CD8-positive, alpha-beta memory T cell (primary cell): ENCODE data around the gene LUZP1. TPM values are rescaled to one million over a fixed set of nuclear protein-coding genes. Genes with fewer than 3 reads are reported as not detected.

Experiments
- CTCF ChIA-PET: fragments of 350-600 bp; sonication (Branson Sonifier 250); formaldehyde crosslinking; loops from one replicate; lab custom pipeline; 2021; ENCODE audit warnings: antibody characterized with exemption; lab: Charles Lee
- POLR2A ChIA-PET: fragments of 350-600 bp; sonication (Branson Sonifier 250); formaldehyde crosslinking; loops from one replicate; lab custom pipeline; 2021; ENCODE audit warnings: antibody characterized with exemption; lab: Charles Lee
- DNase-seq, 5 donors: peaks; one replicate each; pipeline versions ENCODE4 v3.0.0 to v3.0.0-alpha.2; 2020 to 2022; ENCODE audit warnings: mixed read lengths in 1 of 5
- H3K27ac ChIP-seq: one replicate; pipeline ENCODE4 v1.7.0; 2013; ENCODE audit warnings: low read depth, mild to moderate bottlenecking, low read length, moderate library complexity
- H3K27me3 ChIP-seq: 2 replicates; pipeline ENCODE4 v1.7.0; 2013; ENCODE audit warnings: low read length, mild to moderate bottlenecking; ENCODE audit not compliant: insufficient read depth, poor library complexity, severe bottlenecking
- H3K36me3 ChIP-seq: 2 replicates; pipeline ENCODE4 v1.7.0; 2013; ENCODE audit warnings: mild to moderate bottlenecking, low read length, moderate library complexity; ENCODE audit not compliant: insufficient read depth
- H3K4me1 ChIP-seq: 2 replicates; pipeline ENCODE4 v1.7.0; 2013; ENCODE audit warnings: mild to moderate bottlenecking, low read length, moderate library complexity; ENCODE audit not compliant: insufficient read depth
- H3K4me3 ChIP-seq: 2 replicates; pipeline ENCODE4 v1.7.0; 2013; ENCODE audit warnings: mild to moderate bottlenecking, low read length
- H3K9me3 ChIP-seq: 2 replicates; pipeline ENCODE4 v1.7.0; 2013; ENCODE audit warnings: mild to moderate bottlenecking, low read length
- H3K27ac Mint-ChIP-seq, 8 donors: one replicate each; pipeline ENCODE4 v1.8.0; 2020 to 2021; ENCODE audit warnings: mixed read lengths in 8 of 8, mild to moderate bottlenecking in 6 of 8, inconsistent platforms in 3 of 8, moderate library complexity in 3 of 8
- H3K27me3 Mint-ChIP-seq, 2 donors: one replicate each; pipeline ENCODE4 v1.8.0; 2020 to 2021; ENCODE audit warnings: mixed read lengths in 2 of 2, mild to moderate bottlenecking in 1 of 2, moderate library complexity in 1 of 2
- H3K36me3 Mint-ChIP-seq, 3 donors: one replicate each; pipeline ENCODE4 v1.8.0; 2020 to 2021; ENCODE audit warnings: mixed read lengths in 3 of 3, inconsistent platforms in 1 of 3, mild to moderate bottlenecking in 1 of 3
- H3K4me1 Mint-ChIP-seq, 3 donors: one replicate each; pipeline ENCODE4 v1.8.0; 2020 to 2021; ENCODE audit warnings: mixed read lengths in 3 of 3, inconsistent platforms in 1 of 3, mild to moderate bottlenecking in 1 of 3
- H3K4me3 Mint-ChIP-seq, 7 donors: one replicate each; pipeline ENCODE4 v1.8.0; 2020 to 2021; ENCODE audit warnings: mixed read lengths in 7 of 7, mild to moderate bottlenecking in 6 of 7, moderate library complexity in 4 of 7, inconsistent platforms in 2 of 7
- H3K9me3 Mint-ChIP-seq, 5 donors: one replicate each; pipeline ENCODE4 v1.8.0; 2020 to 2022; ENCODE audit warnings: mixed read lengths in 5 of 5, mild to moderate bottlenecking in 3 of 5, moderate library complexity in 2 of 5, inconsistent platforms in 1 of 5
- polyA plus RNA-seq: library from polyadenylated mRNA; unstranded; fragments of 300-500 nt; fragmentation: Illumina TruSeq; gene quantifications from one replicate; pipeline ENCODE4 v1.2.3, GENCODE V29; 2021
- total RNA-seq, 2 experiments: library from RNA; stranded (reverse); gene quantifications; one replicate each; pipeline ENCODE4 v1.2.3, GENCODE V29; 2021

LUZP1 gene
- total and polyA plus RNA-seq, 3 experiments from 2014 or later, result 19.5 to 32.8 (median 19.6) TPM

- no peaks in the 10 kb centered on the region for H3K9me3 ChIP-seq
- Mint-ChIP-seq H3K4me3 (peak overlapping the region in 5 of 7 donors; percentile 1 to 70 (median 32)), H3K36me3 (peaks cover 0 to 2% (median 1%) of the 10 kb centered on the region in 3 donors), H3K27ac (peak overlapping the region; percentile 5 to 90 (median 66)), H3K4me1 (peaks cover 34 to 44% (median 38%) of the 10 kb centered on the region in 3 donors), H3K9me3 (no peaks in the 10 kb centered on the region), H3K27me3 (no peaks in the 10 kb centered on the region)
- no peaks in the 10 kb centered on the region for H3K36me3 ChIP-seq
- H3K4me3 ChIP-seq, result no peak overlapping the region
- H3K27me3 ChIP-seq, result no peaks in the 10 kb centered on the region
- POLR2A ChIA-PET, result interaction anchor here (0.6 to 0.8 kb wide), 2 partner anchors 20 to 754 kb away, joined by 4 to 5 read pairs; no protein-coding TSS in a partner anchor
- H3K4me1 ChIP-seq, result peaks cover 10% of the 10 kb centered on the region
- H3K27ac ChIP-seq, result no peak overlapping the region
- CTCF ChIA-PET, result interaction anchor here (1.3 kb wide), 2 partner anchors 12 to 36 kb away, joined by 3 to 5 read pairs; no protein-coding TSS in a partner anchor
- DNase-seq, result no peak
These were observed 20.6 kb downstream of the LUZP1 start for GRCh38 chr1:23148084-23148483.

- Histone ChIP-seq H3K4me3 (no peak overlapping the region), H3K27me3 (no peaks in the 10 kb centered on the region), H3K36me3 (no peaks in the 10 kb centered on the region), H3K9me3 (no peaks in the 10 kb centered on the region), H3K27ac (no peak overlapping the region), H3K4me1 (no peaks in the 10 kb centered on the region)
- CTCF ChIA-PET, result interaction anchor here (1.2 kb wide), 1 partner anchor 44 kb away, joined by 4 read pairs; no protein-coding TSS in a partner anchor
- peaks cover 0 to 2% (median 2%) of the 10 kb centered on the region in 3 donors for H3K36me3 Mint-ChIP-seq
- H3K27me3 Mint-ChIP-seq, result no peaks in the 10 kb centered on the region
- POLR2A ChIA-PET, result interaction anchor here (0.6 kb wide), 1 partner anchor 461 kb away, joined by 4 read pairs; no protein-coding TSS in a partner anchor
- no peak for DNase-seq
- H3K4me1 Mint-ChIP-seq, result peaks cover 14 to 18% (median 16%) of the 10 kb centered on the region in 3 donors
- H3K27ac Mint-ChIP-seq, result peak overlapping the region in 3 of 8 donors; percentile 39 to 84 (median 43)
- H3K4me3 Mint-ChIP-seq, result no peak overlapping the region
- no peaks in the 10 kb centered on the region for H3K9me3 Mint-ChIP-seq
These were observed 27.6 kb downstream of the LUZP1 start for GRCh38 chr1:23140940-23141596.

DNA sequence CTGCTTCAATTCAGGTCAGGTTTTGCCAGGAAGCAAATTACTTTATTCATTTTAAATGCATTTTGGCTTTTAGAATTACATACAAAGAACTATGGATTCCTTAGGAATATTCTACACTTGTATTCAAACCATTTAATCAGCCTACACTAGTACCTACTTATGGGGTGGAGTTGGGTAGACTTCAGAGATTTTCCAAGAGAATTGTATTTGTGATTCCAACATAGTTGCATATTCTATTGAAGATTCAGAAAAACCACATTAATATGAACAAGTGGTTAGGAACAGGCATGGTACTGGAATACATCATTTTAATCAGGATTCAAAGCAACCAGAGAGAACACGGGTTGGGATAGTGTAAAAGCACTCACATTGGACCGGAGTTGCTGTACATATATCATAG is 33.4 kb downstream of the LUZP1 start:
- CTCF ChIA-PET, result no interaction called here
- H3K36me3 Mint-ChIP-seq, result peaks cover 0 to 4% (median 2%) of the 10 kb centered on the region in 3 donors
- Histone ChIP-seq H3K27me3 (no peaks in the 10 kb centered on the region), H3K36me3 (no peaks in the 10 kb centered on the region), H3K4me1 (no peaks in the 10 kb centered on the region), H3K9me3 (no peaks in the 10 kb centered on the region), H3K4me3 (no peak overlapping the region), H3K27ac (no peak overlapping the region)
- no peak overlapping the region for H3K4me3 Mint-ChIP-seq
- peak overlapping the region in 1 of 8 donors; percentile 46 for H3K27ac Mint-ChIP-seq
- no peaks in the 10 kb centered on the region for H3K9me3 Mint-ChIP-seq
- no peak for DNase-seq
- POLR2A ChIA-PET, result no interaction called here
- H3K4me1 Mint-ChIP-seq, result peaks cover 19 to 37% (median 21%) of the 10 kb centered on the region in 3 donors
- no peaks in the 10 kb centered on the region for H3K27me3 Mint-ChIP-seq

DNA sequence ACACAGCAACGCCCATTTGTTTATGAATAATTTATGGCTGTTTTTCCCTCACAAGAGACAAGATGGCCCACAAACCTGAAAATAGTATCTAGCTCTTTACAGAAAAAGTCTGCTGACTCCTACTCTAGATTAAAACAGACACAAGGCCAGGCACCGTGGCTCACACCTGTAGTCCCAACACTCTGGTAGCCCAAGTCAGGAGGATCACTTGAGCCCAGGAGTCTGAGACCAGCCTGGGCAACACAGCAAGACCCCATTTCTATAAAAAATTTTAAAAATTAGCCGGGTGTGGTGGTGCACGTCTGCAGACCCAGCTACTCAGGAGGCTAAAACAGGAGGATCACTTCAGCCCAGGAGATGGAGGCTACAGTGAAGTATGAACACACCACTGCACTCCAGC is 34.6 kb downstream of the LUZP1 start:
- CTCF ChIA-PET, result no interaction called here
- peaks cover 0 to 7% (median 4%) of the 10 kb centered on the region in 3 donors for H3K36me3 Mint-ChIP-seq

DNA sequence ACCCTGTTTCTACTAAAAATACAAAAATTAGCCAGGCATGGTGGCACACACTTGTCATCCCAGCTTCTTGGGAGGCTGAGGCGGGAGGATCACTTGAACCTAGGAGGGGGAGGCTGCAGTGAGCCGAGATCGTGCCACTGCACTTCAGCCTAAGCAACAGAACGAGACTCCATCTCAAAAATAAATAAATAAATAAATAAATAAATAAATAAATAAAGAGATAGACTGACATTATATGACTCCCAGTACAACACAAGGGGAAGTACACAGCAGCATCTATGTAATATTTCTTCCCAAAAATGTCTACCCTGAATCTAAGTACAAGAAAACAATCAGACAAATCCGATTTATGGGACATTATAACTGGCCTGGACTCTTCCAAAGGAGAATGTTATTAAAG is 35.1 kb downstream of the LUZP1 start:
- CTCF ChIA-PET, result no interaction called here
- no peaks in the 10 kb centered on the region for H3K27me3 Mint-ChIP-seq

More for the DNA sequence above, 34.6 kb downstream of the LUZP1 start:
- Mint-ChIP-seq H3K4me1 (peaks cover 21 to 40% (median 22%) of the 10 kb centered on the region in 3 donors), H3K27ac (peak overlapping the region in 1 of 8 donors; percentile 56), H3K4me3 (no peak overlapping the region), H3K27me3 (no peaks in the 10 kb centered on the region), H3K9me3 (no peaks in the 10 kb centered on the region)
- no peak overlapping the region for H3K4me3 ChIP-seq
- H3K4me1 ChIP-seq, result no peaks in the 10 kb centered on the region
- H3K27ac ChIP-seq, result no peak overlapping the region
- no peaks in the 10 kb centered on the region for H3K9me3 ChIP-seq
- no peak for DNase-seq
- no peaks in the 10 kb centered on the region for H3K36me3 ChIP-seq
- POLR2A ChIA-PET, result no interaction called here
- H3K27me3 ChIP-seq, result no peaks in the 10 kb centered on the region

GRCh38 chr1:23132033-23132432 is 36.6 kb downstream of the LUZP1 start:
- CTCF ChIA-PET, result no interaction called here
- no peak overlapping the region for H3K4me3 ChIP-seq
- Mint-ChIP-seq H3K4me1 (peaks cover 15 to 36% (median 18%) of the 10 kb centered on the region in 3 donors), H3K27me3 (no peaks in the 10 kb centered on the region), H3K27ac (no peak overlapping the region), H3K36me3 (peaks cover 0 to 5% (median 2%) of the 10 kb centered on the region in 3 donors), H3K4me3 (no peak overlapping the region), H3K9me3 (no peaks in the 10 kb centered on the region)
- DNase-seq, result no peak
- H3K27me3 ChIP-seq, result no peaks in the 10 kb centered on the region
- POLR2A ChIA-PET, result no interaction called here
- H3K27ac ChIP-seq, result no peak overlapping the region
- no peaks in the 10 kb centered on the region for H3K4me1 ChIP-seq
- H3K9me3 ChIP-seq, result no peaks in the 10 kb centered on the region
- H3K36me3 ChIP-seq, result no peaks in the 10 kb centered on the region

More for the DNA sequence above, 35.1 kb downstream of the LUZP1 start:
- H3K4me3 Mint-ChIP-seq, result no peak overlapping the region
- Histone ChIP-seq H3K27ac (no peak overlapping the region), H3K27me3 (no peaks in the 10 kb centered on the region), H3K4me1 (no peaks in the 10 kb centered on the region), H3K9me3 (no peaks in the 10 kb centered on the region), H3K36me3 (no peaks in the 10 kb centered on the region), H3K4me3 (no peak overlapping the region)
- H3K4me1 Mint-ChIP-seq, result peaks cover 21 to 40% (median 22%) of the 10 kb centered on the region in 3 donors
- peaks cover 0 to 7% (median 4%) of the 10 kb centered on the region in 3 donors for H3K36me3 Mint-ChIP-seq
- peak overlapping the region in 2 of 8 donors; percentile 38 to 56 for H3K27ac Mint-ChIP-seq
- POLR2A ChIA-PET, result no interaction called here
- no peaks in the 10 kb centered on the region for H3K9me3 Mint-ChIP-seq
- no peak for DNase-seq

DNA sequence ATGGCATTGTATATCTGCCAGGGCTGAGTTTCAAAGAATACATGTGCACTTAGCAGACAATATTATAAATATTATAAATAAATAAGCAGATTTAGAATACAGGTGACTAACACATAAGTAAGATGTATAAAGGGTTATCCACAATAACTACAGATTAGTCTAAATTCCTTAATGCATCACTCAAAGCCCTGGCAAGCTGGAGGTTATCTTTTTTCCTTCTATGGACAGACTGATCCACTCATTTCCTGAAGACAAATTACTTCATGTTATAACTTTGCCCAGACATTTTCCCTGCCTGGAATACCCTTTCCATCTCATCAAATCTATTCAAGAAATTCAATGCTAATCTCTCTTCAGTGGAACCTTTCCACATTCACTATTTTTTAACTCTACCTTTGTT is 38.8 kb downstream of the LUZP1 start:
- H3K9me3 ChIP-seq, result no peaks in the 10 kb centered on the region
- Mint-ChIP-seq H3K9me3 (no peaks in the 10 kb centered on the region), H3K27ac (peak overlapping the region in 1 of 8 donors; percentile 7), H3K4me3 (no peak overlapping the region), H3K36me3 (peaks cover 0 to 5% (median 2%) of the 10 kb centered on the region in 3 donors), H3K27me3 (no peaks in the 10 kb centered on the region), H3K4me1 (peaks cover 27 to 42% (median 31%) of the 10 kb centered on the region in 3 donors)
- H3K36me3 ChIP-seq, result no peaks in the 10 kb centered on the region
- no peak for DNase-seq
- H3K27me3 ChIP-seq, result no peaks in the 10 kb centered on the region
- H3K4me3 ChIP-seq, result no peak overlapping the region
- POLR2A ChIA-PET, result no interaction called here
- H3K4me1 ChIP-seq, result no peaks in the 10 kb centered on the region
- H3K27ac ChIP-seq, result no peak overlapping the region
- CTCF ChIA-PET, result no interaction called here

DNA sequence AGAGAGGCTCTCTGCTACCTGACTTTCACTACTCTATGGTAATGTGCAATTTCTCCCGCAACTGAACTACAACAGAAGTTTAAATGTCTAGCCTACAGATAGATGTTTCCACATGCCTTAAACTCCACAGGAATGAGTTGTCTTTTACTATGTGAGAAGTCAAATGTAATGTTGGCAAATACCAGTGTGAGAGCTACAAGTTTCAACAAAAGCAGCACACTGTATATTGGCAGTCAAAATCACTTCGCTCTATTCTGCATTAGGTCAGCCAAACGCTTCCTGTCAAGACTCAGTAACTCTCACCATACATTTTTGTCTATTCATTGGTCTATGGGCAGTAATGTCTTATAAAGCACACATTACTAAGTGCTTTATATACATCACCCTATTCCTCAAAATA is 41.9 kb downstream of the LUZP1 start:
- DNase-seq, result no peak
- Mint-ChIP-seq H3K4me1 (peaks cover 36 to 48% (median 47%) of the 10 kb centered on the region in 3 donors), H3K27ac (peak overlapping the region in 4 of 8 donors; percentile 0 to 73 (median 29)), H3K4me3 (no peak overlapping the region), H3K36me3 (peaks cover 0 to 8% (median 0%) of the 10 kb centered on the region in 3 donors), H3K27me3 (no peaks in the 10 kb centered on the region), H3K9me3 (no peaks in the 10 kb centered on the region)
- Histone ChIP-seq H3K27ac (no peak overlapping the region), H3K4me1 (peaks cover 6% of the 10 kb centered on the region), H3K9me3 (no peaks in the 10 kb centered on the region), H3K4me3 (no peak overlapping the region), H3K27me3 (no peaks in the 10 kb centered on the region), H3K36me3 (no peaks in the 10 kb centered on the region)
- ChIA-PET POLR2A (no interaction called here), CTCF (interaction anchor here (0.7 to 1.0 kb wide), 2 partner anchors 19 to 57 kb away, joined by 3 read pairs; no protein-coding TSS in a partner anchor)
